T-helper 17 cell (primary cell): ENCODE results near the gene CFHR4. TPM values are rescaled to one million over a fixed set of nuclear protein-coding genes. Genes with fewer than 3 reads are reported as not detected.
"Not testable (repeated sequence)": the region's sequence is repeated elsewhere in the genome, so short reads cannot be mapped to it uniquely, and the experiment has no call there.

ENCODE experiments used
- ATAC-seq: fragments of 150-1000 bp; cut with Tn5 transposase; 2 replicates; pipeline ENCODE4 v1.10.0; 2021; ENCODE audit warnings: mild to moderate bottlenecking, moderate library complexity
- DNase-seq, 3 donors: peaks; one replicate each; pipeline versions ENCODE4 v3.0.0 to v3.0.0-alpha.2; 2020 to 2021
- H3K9me3 ChIP-seq: one replicate; pipeline ENCODE4 v1.7.0; 2013; ENCODE audit warnings: low read length, mild to moderate bottlenecking; ENCODE audit not compliant: control insufficient read depth, poor library complexity, severe bottlenecking
- H3K27ac Mint-ChIP-seq: one replicate; pipeline ENCODE4 v1.8.0; 2022; ENCODE audit warnings: mild to moderate bottlenecking, moderate library complexity, mixed read lengths
- H3K27me3 Mint-ChIP-seq: one replicate; pipeline ENCODE4 v1.8.0; 2022; ENCODE audit warnings: mixed read lengths
- H3K36me3 Mint-ChIP-seq: one replicate; pipeline ENCODE4 v1.8.0; 2022; ENCODE audit warnings: low read depth, mixed read lengths
- H3K4me1 Mint-ChIP-seq: one replicate; pipeline ENCODE4 v1.8.0; 2022; ENCODE audit warnings: mild to moderate bottlenecking, mixed read lengths
- H3K4me3 Mint-ChIP-seq: one replicate; pipeline ENCODE4 v1.8.0; 2022; ENCODE audit warnings: mild to moderate bottlenecking, moderate library complexity, mixed read lengths
- total RNA-seq, 4 donors: library from RNA in 2 of 4; stranded (reverse) in 2 of 4; gene quantifications; one replicate each; pipeline ENCODE4 v1.2.3 and lab custom pipeline; 2022 to 2026

Gene CFHR4
- total RNA-seq, 2 donors from 2014 or later: not detected

DNA sequence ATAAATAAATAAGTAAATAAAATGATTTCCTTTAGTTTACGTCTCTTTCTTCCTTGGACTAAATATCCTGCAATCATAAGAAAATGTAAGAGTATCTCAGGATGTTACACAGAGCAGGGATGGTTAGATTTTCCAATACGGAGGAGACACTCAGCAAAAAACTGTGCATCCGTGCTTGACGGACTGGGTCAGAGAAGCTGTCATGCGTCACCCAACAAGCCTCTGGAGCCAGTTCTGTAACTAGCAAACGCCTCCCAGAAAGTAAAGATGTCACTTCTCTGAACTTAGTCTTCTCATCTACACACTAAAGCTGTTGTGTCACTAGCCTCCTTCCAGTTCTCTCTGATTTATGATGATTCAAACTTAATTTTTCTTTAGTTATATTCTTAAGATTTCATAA, 3.4 kb downstream of the CFHR4 start:
- Mint-ChIP-seq H3K36me3 (no peaks in the 10 kb centered on the region), H3K4me3 (no peak overlapping the region), H3K4me1 (no peaks in the 10 kb centered on the region), H3K27me3 (peaks cover 22% of the 10 kb centered on the region), H3K27ac (no peak overlapping the region)
- DNase-seq (no peak), ATAC-seq (no peak)
- no peaks in the 10 kb centered on the region for H3K9me3 ChIP-seq

DNA sequence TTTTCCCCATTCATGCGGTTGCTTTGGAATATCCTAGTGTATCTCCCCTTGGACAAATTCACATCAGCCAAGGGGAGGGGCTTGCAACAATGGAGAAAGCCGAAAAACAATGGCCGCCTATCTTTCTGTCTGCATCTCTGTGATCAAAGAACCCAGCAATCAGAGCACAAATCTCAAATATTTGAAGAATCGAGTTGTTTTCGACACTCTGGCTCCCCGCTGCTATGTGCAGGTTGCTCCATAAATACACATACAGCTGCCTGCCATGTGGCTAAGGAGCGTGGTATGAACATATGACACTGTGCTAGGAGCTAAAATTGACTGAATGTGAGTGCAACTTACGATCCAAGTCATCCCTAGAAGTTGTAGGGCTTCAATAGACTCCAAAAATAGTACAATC, 8.5 kb downstream of the CFHR4 start:
- Mint-ChIP-seq H3K36me3 (no peaks in the 10 kb centered on the region), H3K4me3 (no peak overlapping the region), H3K27me3 (peaks cover 53% of the 10 kb centered on the region), H3K27ac (no peak overlapping the region), H3K4me1 (no peaks in the 10 kb centered on the region)
- ATAC-seq: no peak
- no peak for DNase-seq
- no peaks in the 10 kb centered on the region for H3K9me3 ChIP-seq

DNA sequence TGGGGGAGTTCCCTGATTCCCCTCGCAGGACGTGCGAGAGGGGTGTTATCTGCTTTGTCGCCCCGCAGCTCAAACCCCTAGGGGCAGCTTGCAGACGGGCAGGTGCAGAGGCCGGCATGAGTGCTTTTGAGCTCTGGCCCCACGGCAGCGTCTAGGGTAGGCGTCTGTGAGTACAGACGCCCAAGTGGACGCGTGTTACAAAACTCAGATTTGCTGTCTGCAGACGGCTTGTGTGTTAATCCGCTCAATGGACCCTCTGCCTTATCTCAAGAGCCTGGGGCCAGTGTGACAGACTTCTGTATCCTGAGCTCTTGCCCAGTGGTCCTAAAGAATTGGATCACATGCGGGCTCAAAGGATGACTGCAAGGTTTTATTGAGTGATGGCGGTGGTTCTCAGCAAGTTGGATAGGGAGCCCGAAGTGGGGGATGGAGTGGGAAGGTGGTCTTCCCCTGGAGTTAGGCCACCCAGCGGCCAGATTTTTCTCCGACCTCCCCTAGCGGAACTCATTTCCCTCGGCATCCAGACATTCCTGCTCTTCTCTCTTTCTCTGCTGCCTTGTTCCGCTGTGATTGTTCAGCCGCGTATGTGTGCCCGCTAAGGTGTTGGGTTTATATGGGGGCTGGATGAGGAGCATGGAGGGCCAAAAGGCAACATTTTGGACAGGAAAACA, 9.4 kb downstream of the CFHR4 start:
- no peak for ATAC-seq
- peaks cover 49% of the 10 kb centered on the region for H3K27me3 Mint-ChIP-seq
- DNase-seq: no peak
- no peak overlapping the region for H3K27ac Mint-ChIP-seq
- H3K4me3 Mint-ChIP-seq: no peak overlapping the region
- no peaks in the 10 kb centered on the region for H3K9me3 ChIP-seq
- H3K36me3 Mint-ChIP-seq: no peaks in the 10 kb centered on the region
- H3K4me1 Mint-ChIP-seq: no peaks in the 10 kb centered on the region

DNA sequence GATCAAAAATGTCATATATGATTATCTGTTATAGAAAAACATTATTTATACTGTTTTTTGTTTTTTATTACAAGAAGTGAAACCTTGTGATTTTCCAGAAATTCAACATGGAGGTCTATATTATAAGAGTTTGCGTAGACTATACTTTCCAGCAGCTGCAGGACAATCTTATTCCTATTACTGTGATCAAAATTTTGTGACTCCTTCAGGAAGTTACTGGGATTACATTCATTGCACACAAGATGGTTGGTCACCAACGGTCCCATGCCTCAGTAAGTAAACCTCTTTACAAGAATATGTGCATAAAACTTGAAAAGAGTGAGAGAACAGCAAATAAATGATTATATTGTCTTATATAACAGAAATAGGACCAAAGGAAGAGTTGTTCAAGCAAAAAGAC, 14.5 kb downstream of the CFHR4 start:
- H3K27me3 Mint-ChIP-seq: peaks cover 24% of the 10 kb centered on the region
- H3K27ac Mint-ChIP-seq: no peak overlapping the region
- DNase-seq: no peak
- H3K36me3 Mint-ChIP-seq: no peaks in the 10 kb centered on the region
- ATAC-seq: no peak
- no peak overlapping the region for H3K4me3 Mint-ChIP-seq
- H3K9me3 ChIP-seq: no peaks in the 10 kb centered on the region
- H3K4me1 Mint-ChIP-seq: no peaks in the 10 kb centered on the region

DNA sequence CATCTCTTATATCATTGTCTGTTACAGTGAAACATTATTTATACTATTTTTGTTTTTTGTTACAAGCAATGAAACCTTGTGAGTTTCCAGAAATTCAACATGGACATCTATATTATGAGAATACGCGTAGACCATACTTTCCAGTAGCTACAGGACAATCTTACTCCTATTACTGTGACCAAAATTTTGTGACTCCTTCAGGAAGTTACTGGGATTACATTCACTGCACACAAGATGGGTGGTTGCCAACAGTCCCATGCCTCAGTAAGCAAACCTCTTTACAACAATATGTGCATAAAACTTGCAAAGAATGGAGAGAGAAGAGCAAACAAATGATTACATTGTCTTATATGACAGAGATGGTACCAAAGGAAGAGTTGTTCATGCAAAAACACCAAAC, 22.4 kb downstream of the CFHR4 start:
- ATAC-seq: no peak
- H3K27ac Mint-ChIP-seq: no peak overlapping the region
- H3K4me3 Mint-ChIP-seq: no peak overlapping the region
- no peaks in the 10 kb centered on the region for H3K27me3 Mint-ChIP-seq
- no peaks in the 10 kb centered on the region for H3K36me3 Mint-ChIP-seq
- DNase-seq: no peak
- no peaks in the 10 kb centered on the region for H3K9me3 ChIP-seq
- H3K4me1 Mint-ChIP-seq: no peaks in the 10 kb centered on the region

DNA sequence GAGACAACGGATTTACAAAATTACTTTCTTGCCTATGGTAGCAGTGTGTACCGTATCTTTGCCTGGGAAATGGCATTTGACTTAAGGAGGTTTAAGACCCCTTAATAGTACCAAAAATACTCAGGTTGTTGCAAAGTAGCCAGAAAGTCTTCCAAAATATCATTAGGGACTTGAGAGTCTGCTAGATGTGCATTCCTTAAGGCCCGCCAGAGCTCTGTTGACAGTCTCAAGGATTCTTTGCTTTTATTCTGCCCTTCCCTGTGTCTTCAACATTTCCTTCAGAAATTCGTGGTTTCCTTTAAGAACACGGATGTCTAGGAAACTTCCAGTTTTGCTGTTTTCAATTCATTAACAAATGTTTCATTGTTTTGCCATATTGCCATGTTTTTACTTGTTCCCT, 24.4 kb downstream of the CFHR4 start:
- not testable (repeated sequence) for ATAC-seq, H3K4me1 Mint-ChIP-seq, DNase-seq, H3K9me3 ChIP-seq, H3K4me3 Mint-ChIP-seq, H3K36me3 Mint-ChIP-seq, H3K27me3 Mint-ChIP-seq, H3K27ac Mint-ChIP-seq

DNA sequence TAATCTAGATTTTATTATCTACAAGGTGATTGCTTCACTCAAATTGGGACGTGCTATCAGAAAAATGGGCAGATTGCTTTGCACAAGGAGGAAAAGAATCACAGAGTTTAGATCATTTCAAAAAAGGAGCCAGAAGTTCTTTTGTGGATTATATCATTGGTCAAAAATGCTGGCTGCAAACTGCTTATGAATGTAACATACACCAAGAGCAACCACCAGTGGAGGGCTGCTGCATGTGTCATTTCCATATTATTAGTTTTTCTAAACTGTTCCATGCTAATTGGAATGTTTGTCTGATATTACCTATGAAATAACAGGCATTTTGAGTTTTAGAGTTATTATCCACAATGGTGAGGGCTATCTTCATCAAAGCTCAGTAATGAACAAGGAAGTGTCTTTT, 39.0 kb downstream of the CFHR4 start:
- H3K27ac Mint-ChIP-seq, H3K4me1 Mint-ChIP-seq, H3K9me3 ChIP-seq, DNase-seq, ATAC-seq, H3K36me3 Mint-ChIP-seq, H3K4me3 Mint-ChIP-seq, H3K27me3 Mint-ChIP-seq: not testable (repeated sequence)

DNA sequence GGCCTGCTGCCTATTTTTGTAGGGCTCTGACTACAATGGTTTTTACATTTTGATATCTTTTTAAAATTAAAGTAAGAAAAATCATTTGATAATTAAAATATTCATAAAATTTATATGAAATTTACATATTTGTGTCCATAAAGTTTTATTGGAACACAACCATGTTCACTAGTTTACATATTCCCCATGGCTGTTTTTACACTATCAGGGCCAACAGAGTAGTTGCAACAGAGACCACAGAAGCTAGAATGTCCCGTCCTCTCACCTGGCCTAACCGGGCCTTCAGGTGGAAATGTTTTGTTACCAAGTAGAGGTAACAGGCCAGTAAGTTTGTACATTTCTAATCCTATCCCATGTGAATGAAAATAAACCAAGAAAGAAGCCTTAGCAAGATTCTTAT, 45.0 kb downstream of the CFHR4 start:
- H3K27ac Mint-ChIP-seq, H3K4me3 Mint-ChIP-seq: not testable (repeated sequence)

DNA sequence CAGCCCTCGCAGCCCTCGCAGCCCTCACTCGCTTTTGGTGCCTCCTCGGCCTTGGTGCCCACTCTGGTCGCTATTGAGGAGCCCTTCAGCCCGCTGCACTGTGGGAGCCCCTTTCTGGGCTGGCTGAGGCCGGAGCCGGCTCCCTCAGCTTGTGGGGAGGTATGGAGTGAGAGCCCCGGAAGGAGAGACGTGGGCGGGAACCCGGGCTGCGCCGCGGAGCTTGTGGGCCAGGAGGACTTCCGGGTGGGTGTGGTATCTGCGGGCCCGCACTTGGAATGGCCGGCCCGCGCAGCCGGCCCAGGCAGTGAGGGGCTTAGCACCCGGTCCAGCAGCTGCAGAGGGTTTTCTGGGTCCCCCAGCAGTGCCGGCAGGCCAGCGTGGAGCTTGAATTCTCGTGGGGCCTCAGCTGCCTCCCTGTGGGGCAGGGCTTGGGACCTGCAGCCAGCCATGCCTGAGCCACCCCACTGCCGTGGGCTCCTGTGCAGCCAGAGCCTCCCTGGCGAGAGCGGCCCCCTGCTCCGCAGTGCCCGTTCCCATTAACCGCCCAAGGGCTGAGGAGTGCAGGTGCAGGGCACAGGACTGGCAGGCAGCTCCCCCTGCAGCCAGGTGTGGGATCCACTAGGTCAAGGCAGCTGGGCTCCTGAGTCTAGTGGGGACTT, 45.8 kb downstream of the CFHR4 start:
- ATAC-seq (no peak), DNase-seq (no peak)
- H3K27ac Mint-ChIP-seq: no peak overlapping the region
- H3K9me3 ChIP-seq: no peaks in the 10 kb centered on the region
- no peaks in the 10 kb centered on the region for H3K27me3 Mint-ChIP-seq
- H3K36me3 Mint-ChIP-seq: no peaks in the 10 kb centered on the region
- no peaks in the 10 kb centered on the region for H3K4me1 Mint-ChIP-seq
- H3K4me3 Mint-ChIP-seq: no peak overlapping the region

More for the DNA sequence above, 45.0 kb downstream of the CFHR4 start:
- DNase-seq, H3K36me3 Mint-ChIP-seq, ATAC-seq, H3K27me3 Mint-ChIP-seq, H3K9me3 ChIP-seq, H3K4me1 Mint-ChIP-seq: not testable (repeated sequence)

DNA sequence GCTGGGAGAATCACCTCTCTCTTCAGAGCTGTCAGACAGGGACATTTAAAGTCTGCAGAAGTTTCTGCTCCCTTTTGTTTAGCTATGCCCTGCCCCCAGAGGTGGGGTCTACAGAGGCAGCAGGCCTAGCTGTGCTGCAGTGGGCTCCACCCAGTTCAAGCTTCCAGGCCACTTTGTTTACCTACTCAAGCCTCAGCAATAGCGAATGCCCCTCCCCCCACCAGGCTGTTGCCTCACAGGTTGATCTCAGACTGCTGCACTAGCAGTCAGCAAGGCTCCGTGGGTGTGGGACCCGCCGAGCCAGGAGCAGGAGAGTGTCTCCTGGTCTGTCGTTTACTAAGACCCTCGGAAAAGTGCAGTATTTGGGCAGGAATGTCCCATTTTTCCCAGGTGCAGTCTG, 53.6 kb downstream of the CFHR4 start:
- H3K9me3 ChIP-seq, H3K36me3 Mint-ChIP-seq, H3K4me3 Mint-ChIP-seq, ATAC-seq, H3K27me3 Mint-ChIP-seq, H3K4me1 Mint-ChIP-seq, H3K27ac Mint-ChIP-seq, DNase-seq: not testable (repeated sequence)

DNA sequence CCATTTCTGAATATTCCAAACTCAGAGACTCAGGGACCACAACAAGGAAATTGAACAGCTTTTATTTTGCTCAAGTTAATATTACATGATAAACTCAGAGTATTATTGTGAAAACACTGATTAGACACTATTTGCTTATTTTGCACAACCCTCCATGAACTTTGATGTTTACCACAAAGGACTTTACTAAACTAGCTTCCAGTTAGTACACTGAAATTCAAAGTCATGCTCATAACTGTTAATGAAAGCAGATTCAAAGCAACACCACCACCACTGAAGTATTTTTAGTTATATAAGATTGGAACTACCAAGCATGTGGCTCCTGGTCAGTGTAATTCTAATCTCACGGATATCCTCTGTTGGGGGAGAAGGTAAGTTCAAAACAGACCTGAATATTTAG, 55.7 kb downstream of the CFHR4 start, which contains the start of gene CFHR2:
Gene CFHR2 (plus strand): TSS at position 171 of the 400 bp plus-strand sequence. CDS start 143 bp downstream, at position 314.
- H3K4me1 Mint-ChIP-seq, ATAC-seq, H3K4me3 Mint-ChIP-seq, H3K27me3 Mint-ChIP-seq, H3K27ac Mint-ChIP-seq, H3K36me3 Mint-ChIP-seq, H3K9me3 ChIP-seq, DNase-seq: not testable (repeated sequence)

DNA sequence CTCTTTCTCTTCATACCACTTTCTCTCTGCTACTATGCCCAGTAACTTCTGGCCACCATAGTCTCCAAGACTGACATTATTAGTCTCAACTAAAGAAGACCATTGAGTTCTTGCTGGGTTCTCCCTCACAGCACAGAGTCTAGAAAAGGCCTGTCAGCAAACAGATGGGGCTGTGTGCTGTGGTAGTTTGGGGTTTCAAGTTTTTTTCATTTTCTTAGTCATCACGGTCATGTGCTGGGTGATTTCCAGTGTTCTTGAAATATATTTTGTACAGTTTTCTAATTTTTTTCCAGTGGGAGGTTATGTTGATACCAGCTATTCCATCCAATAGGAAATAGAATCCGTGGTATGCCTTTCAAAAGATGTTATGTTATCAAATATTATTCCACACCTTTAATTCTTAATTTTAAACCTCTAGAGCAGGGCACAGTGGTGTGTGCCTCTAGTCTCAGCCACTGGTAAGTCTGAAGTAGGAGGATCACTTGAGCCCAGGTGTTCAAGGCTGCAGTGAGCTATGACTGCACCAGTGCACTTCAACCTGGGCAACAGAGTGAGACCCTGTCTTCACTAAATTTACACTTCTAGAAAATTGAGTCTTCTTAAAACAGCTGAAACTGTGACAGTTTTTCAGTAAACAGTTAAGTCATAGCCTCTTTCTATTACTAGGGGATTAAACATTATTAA, 64.0 kb downstream of the CFHR4 start:
- ATAC-seq: no peak

DNA sequence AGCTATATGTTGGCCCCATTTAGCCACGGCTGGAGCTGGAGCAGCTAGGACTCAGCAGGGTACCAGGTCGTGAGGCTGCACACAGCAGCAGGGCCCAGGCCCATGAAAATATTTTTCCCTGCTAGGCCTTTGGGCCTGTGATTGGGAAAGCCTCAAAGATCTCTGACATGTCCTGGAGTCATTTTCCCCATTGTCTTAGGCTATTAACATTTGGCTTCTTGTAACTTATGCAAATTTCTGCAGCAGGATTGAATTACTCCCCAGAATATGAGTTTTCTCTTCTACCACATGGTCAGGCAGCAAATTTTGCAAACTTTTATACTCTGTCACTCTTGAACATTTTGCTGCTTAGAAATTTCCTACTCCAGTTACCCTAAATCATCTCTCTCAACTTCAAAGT, 66.9 kb downstream of the CFHR4 start:
- ATAC-seq (no peak), DNase-seq (no peak)
- H3K27ac Mint-ChIP-seq: no peak overlapping the region
- H3K27me3 Mint-ChIP-seq: peaks cover 9% of the 10 kb centered on the region
- H3K36me3 Mint-ChIP-seq: no peaks in the 10 kb centered on the region
- H3K4me1 Mint-ChIP-seq: peaks cover under 1% of the 10 kb centered on the region
- no peaks in the 10 kb centered on the region for H3K9me3 ChIP-seq
- no peak overlapping the region for H3K4me3 Mint-ChIP-seq

More for the DNA sequence above, 64.0 kb downstream of the CFHR4 start:
- no peaks in the 10 kb centered on the region for H3K9me3 ChIP-seq
- Mint-ChIP-seq H3K36me3 (no peaks in the 10 kb centered on the region), H3K4me1 (no peaks in the 10 kb centered on the region), H3K4me3 (no peak overlapping the region), H3K27ac (no peak overlapping the region), H3K27me3 (peaks cover 9% of the 10 kb centered on the region)
- no peak for DNase-seq
